Ammon's horn (tissue), 1 donor: Measurements from ENCODE around the gene HDDC3.

Source experiments
- DNase-seq: peaks from one replicate; pipeline ENCODE4 v3.0.0-alpha.2; 2016; ENCODE audit warnings: low spot score

HDDC3 gene

DNA sequence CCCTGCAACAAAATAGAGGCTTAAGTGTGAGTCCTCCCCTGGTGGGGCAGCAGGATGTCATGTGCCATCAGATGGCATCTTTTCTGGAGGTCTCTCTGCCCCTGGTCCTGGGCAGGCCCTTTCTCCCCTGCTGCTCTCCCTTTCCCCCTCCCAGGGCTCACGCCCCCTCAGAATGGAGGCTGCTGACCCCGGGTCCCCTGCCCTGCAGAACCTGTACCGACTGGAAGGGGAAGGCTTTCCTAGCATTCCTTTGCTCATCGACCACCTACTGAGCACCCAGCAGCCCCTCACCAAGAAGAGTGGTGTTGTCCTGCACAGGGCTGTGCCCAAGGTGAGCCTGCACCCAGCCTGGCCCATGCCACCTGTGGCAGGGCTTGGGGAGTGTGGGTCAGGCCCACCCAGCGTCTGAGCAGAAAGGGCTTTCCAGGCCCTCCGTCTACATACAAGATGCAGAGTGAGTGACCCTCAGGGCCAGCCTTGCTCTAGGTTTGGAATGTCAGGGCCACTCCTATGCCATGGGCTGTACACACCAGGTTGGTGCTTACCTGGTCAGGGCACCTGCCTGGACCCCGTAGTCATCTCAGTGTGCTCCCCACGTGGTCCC lies 40.9 kb downstream of the HDDC3 start:
- no peak for DNase-seq

DNA sequence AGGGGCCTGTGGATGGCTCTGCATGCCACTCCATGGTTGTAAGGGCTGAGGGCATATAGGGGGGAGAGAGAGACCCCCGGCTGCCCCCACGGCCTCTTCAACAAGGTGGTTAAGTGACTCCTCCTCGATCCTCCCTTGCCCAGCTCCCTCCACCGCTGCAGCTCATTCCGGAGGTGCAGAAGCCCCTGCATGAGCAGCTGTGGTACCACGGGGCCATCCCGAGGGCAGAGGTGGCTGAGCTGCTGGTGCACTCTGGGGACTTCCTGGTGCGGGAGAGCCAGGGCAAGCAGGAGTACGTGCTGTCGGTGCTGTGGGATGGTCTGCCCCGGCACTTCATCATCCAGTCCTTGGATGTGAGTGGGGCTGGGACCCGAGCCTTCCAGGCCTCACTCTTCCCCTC lies 41.5 kb downstream of the HDDC3 start:
- DNase-seq = no peak

DNA sequence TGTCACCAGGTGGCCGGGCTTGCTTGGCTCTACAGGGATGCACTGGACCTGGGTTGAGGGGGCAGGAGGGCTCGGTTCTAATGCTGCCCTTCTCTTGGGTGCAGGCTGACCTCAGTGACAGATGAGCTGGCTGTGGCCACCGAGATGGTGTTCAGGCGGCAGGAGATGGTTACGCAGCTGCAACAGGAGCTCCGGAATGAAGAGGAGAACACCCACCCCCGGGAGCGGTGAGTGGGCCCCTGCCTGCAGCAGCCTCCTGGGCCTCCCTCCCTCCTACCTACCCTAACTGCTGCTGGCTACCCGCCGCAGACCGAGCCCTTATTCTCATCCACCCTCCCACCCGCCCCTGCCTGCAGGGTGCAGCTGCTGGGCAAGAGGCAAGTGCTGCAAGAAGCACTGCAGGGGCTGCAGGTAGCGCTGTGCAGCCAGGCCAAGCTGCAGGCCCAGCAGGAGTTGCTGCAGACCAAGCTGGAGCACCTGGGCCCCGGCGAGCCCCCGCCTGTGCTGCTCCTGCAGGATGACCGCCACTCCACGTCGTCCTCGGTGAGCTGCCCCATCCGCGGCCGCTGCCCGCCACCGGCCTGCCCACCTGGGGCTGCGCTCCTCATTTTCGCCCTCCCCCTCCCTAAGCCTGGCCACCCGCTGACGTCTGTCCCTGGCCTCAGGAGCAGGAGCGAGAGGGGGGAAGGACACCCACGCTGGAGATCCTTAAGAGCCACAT lies 42.5 kb downstream of the HDDC3 start:
- no peak for DNase-seq

DNA sequence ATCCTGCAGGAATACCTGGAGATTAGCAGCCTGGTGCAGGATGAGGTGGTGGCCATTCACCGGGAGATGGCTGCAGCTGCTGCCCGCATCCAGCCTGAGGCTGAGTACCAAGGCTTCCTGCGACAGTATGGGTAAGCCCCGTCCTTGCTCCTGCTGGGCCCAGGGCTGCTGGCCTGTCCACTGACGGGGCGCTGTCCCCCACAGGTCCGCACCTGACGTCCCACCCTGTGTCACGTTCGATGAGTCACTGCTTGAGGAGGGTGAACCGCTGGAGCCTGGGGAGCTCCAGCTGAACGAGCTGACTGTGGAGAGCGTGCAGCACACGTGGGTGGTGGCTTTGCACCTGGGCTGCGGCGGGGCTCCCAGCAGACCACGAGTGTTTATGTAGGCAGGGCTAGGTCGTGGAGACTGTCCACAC lies 43.0 kb downstream of the HDDC3 start:
- no peak for DNase-seq

DNA sequence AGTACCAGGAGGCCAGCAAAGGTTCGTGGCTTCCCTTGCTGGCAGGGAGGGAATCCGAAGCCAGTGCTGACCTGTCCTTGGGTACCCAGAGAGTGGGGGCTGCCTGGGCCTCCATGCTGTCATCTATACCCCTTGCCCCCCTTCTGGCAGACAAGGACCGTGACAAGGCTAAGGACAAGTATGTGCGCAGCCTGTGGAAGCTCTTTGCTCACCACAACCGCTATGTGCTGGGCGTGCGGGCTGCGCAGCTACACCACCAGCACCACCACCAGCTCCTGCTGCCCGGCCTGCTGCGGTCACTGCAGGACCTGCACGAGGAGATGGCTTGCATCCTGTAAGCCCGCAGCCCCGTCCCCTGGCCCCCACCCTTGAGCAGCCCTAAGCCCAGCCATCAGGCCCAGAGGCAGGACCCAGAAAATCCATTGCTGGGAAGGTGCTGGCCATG lies 45.3 kb downstream of the HDDC3 start:
- no peak for DNase-seq

DNA sequence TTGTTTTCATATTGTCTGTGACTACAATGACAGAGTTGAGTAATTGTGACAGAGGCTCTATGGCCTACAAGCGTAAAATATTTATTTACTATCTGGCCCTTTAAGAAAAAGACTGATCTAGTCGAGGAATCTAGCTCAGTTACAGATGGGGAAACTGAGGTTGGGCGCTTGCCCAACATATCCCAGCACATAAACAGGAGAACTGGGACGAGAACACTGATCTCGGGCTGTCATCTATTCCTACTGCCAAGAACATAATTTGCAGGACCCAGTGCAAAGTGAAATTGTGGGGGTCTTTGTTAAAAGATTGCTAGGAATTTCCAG lies 46.1 kb downstream of the HDDC3 start:
- no peak for DNase-seq

DNA sequence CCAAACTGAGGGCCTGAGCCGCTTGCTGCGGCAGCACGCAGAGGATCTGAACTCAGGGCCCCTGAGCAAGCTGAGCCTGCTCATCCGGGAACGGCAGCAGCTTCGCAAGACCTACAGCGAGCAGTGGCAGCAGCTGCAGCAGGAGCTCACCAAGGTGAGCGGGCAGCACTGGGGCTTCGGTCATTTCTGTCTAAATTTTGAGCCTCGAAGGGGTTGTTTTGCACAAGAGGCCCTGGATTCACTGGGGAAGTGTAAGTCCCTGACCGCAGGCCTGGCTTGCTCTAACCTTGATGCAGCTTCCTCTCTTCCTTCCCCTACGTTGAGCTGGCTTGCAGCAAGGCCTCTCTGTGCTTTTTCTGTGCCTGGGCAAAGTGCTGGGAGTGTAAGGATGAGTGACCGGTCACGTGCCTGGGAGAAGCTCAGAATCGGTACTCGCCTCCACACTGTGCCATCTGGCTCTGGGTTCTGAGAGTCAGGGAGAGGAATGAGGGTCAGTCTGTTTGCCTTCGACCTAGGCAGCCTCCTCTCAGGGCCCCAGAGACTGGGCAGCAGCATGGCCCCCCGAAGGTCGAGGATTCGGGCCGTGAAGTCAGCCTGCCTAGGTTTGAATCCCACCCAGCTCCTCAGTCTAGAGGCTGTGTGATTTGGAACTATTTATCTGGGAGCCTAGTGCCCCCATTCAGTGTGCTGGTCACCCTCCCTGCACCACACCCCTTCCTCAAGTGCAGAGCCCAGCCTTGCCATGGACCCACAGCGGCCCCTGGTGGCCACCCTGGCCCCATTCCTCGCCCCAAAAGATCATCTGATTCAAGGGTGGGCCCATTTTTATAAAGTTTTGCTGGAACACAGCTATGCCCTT lies 46.7 kb downstream of the HDDC3 start:
- peak; percentile 84 for DNase-seq

DNA sequence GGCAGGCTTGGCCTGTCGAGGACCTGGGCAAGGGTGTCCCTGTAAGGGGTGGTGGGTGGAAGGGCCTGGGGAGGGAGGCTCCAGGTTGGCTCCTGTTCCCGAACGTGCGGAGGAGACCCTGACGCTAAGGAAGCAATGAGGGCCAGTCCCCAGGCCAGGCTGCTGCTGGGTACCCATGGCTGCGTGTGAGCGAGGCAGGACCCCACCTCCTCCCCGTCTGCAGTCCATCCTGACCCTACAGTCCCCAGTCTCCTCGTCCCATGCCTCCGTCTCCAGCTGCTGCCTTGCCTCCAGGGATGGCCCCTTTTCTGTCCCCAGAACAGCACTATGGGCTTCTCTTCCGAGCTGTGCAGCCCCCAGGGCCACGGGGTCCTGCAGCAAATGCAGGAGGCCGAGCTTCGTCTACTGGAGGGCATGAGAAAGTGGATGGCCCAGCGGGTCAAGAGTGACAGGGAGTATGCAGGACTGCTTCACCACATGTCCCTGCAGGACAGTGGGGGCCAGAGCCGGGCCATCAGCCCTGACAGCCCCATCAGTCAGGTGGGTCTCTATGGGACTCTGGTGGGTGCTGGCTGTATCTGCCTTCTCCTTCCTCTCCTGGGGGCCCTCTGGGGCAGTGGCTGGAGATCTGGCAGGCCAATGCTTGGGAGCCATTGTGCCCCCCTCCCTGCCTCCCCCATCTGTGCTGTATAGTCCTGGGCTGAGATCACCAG lies 47.5 kb downstream of the HDDC3 start:
- no peak for DNase-seq

DNA sequence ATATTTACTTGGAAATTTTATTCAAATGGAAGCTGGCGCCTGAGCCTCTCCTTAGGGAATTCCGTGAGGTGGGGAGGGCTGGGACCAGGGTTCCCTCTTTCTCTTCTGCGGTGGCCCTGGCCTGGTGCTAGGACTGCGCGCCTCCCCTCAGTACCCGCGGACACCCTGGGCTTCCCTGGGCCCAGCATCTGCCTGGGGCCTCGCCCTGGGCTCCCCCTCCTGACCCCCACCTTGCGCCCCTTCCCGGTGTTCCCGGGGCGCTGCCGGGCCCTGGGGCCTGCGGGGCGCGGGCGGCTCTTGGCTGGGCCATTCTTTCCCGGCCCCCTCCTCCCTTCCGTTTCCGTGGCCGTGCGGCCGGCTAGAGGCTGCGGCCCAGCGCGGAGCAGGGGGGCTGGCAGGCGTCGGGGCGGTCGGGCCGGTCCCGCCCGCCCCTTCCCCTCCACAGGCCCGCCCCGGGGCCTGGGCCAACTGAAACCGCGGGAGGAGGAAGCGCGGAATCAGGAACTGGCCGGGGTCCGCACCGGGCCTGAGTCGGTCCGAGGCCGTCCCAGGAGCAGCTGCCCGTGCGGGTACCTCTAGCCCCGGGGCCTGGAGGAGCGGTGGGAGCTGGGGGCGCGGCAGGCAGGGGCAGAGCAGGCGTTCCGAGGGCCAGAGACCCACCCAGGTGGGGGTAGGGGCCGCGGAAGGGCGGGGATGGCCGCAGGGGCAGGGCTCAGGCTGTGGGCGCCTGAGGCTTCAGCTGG lies 48.2 kb downstream of the HDDC3 start, which contains the start of gene FES:
Gene FES, plus strand, starts transcription at position 529 of the 743 bp plus-strand sequence. CDS start 542 bp downstream, outside the sequence.
- DNase-seq = no peak

DNA sequence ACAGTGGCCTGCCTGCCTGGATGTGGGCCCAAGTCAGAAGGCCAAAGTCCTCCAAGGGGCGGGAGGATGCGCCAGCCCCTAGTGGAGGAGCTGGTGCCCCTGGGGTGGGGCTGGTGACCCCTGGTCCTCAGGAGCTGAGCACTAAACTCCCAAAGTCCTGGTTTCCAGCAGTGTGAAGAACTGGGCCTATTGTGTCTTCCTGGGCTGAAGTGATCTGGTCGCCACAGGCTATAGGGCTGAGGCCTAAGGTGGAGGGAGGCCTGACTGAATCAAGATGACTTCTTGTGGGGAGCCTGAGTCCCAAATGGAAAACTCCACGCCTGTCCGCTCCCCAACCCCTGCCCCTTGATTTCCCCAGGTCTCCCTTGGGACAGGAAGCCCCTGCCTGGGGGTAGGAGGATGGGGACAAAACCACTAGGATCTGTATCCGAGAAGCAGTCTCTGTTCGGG lies 48.8 kb downstream of the HDDC3 start:
- no peak for DNase-seq

DNA sequence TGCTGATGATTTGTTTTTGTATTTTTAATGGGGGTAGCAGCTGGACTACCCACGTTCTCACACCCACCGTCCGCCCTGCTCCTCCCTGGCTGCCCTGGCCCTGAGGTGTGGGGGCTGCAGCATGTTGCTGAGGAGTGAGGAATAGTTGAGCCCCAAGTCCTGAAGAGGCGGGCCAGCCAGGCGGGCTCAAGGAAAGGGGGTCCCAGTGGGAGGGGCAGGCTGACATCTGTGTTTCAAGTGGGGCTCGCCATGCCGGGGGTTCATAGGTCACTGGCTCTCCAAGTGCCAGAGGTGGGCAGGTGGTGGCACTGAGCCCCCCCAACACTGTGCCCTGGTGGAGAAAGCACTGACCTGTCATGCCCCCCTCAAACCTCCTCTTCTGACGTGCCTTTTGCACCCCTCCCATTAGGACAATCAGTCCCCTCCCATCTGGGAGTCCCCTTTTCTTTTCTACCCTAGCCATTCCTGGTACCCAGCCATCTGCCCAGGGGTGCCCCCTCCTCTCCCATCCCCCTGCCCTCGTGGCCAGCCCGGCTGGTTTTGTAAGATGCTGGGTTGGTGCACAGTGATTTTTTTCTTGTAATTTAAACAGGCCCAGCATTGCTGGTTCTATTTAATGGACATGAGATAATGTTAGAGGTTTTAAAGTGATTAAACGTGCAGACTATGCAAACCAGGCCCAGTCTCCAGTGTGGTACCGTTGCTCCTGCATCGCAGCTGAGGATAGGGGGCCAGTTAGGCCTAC lies 49.4 kb downstream of the HDDC3 start:
- no peak for DNase-seq

DNA sequence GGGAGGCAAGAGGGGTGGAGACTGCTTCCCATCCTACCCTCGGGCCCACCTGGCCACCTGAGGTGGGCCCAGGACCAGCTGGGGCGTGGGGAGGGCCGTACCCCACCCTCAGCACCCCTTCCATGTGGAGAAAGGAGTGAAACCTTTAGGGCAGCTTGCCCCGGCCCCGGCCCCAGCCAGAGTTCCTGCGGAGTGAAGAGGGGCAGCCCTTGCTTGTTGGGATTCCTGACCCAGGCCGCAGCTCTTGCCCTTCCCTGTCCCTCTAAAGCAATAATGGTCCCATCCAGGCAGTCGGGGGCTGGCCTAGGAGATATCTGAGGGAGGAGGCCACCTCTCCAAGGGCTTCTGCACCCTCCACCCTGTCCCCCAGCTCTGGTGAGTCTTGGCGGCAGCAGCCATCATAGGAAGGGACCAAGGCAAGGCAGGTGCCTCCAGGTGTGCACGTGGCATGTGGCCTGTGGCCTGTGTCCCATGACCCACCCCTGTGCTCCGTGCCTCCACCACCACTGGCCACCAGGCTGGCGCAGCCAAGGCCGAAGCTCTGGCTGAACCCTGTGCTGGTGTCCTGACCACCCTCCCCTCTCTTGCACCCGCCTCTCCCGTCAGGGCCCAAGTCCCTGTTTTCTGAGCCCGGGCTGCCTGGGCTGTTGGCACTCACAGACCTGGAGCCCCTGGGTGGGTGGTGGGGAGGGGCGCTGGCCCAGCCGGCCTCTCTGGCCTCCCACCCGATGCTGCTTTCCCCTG lies 50.2 kb downstream of the HDDC3 start:
- DNase-seq = no peak

DNA sequence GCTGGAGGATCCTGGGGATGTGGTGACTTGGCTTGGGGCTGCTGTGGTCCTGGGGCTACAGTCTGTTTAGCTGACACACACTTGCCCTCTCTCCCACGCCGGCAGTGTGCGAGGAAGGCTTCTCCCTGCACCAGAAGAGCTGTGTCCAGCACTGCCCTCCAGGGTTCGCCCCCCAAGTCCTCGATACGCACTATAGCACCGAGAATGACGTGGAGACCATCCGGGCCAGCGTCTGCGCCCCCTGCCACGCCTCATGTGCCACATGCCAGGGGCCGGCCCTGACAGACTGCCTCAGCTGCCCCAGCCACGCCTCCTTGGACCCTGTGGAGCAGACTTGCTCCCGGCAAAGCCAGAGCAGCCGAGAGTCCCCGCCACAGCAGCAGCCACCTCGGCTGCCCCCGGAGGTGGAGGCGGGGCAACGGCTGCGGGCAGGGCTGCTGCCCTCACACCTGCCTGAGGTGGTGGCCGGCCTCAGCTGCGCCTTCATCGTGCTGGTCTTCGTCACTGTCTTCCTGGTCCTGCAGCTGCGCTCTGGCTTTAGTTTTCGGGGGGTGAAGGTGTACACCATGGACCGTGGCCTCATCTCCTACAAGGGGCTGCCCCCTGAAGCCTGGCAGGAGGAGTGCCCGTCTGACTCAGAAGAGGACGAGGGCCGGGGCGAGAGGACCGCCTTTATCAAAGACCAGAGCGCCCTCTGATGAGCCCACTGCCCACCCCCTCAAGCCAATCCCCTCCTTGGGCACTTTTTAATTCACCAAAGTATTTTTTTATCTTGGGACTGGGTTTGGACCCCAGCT lies 51.0 kb downstream of the HDDC3 start:
- DNase-seq = no peak

DNA sequence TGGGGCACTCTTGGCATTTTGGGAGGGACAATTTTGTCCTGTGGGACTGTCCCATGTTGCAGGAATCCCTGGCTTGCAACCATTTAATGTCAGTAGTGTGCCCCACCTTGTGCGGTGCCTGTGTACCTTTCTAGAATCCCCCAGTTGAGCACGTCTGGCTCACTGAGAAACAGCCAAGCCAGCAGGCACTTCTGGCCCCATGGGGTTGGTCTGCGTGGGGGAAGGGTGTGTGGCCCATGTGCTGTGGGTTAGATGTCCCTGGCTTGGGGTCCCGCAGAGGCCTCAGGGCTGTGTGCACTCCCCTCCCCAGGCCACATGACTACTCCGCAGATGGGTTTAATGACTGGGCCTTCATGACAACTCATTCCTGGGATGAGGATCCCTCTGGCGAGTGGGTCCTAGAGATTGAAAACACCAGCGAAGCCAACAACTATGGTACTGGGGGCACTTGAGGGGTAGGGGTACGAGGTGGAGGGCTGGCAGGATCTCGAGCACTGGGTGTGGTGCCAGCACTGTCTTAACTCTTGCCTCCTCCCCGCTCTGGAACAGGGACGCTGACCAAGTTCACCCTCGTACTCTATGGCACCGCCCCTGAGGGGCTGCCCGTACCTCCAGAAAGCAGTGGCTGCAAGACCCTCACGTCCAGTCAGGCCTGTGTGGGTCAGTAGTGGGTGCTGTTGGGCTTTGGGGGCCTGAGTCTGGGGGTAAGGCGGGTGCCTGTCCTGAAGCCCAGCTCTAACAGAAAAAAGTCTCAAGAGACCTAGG lies 51.8 kb downstream of the HDDC3 start:
- no peak for DNase-seq
